Adrenal gland (tissue), 12 donors: ENCODE results near the gene TP53I3. TPM values are rescaled to one million over a fixed set of nuclear protein-coding genes. Genes with fewer than 3 reads are reported as not detected.
A peak's percentile ranks its signal among the peaks of the same experiment; 100 is the strongest.

Experiments used
- DNase-seq, 7 donors: peaks; one replicate each; pipeline ENCODE4 v3.0.0-alpha.2; 2019 to 2020
- H3K27ac ChIP-seq, 5 donors: fragments of 200-600 bp; sonication (generic) in 4 of 5; 1 replicate in 3 of 5; 2 replicates in 2 of 5; pipeline versions ENCODE4 v1.5.1 to v1.8.0; 2016 to 2020; ENCODE audit warnings: mild to moderate bottlenecking in 1 of 5
- H3K27me3 ChIP-seq: fragments of 200-600 bp; 2 replicates; pipeline ENCODE4 v1.8.0; 2021
- H3K36me3 ChIP-seq, 2 donors: fragments of 200-600 bp; replicated peaks in 1 of 2; 1 replicate in 1 of 2; 2 replicates in 1 of 2; pipeline versions ENCODE4 v1.5.1 to v1.8.0; 2018 to 2022
- H3K4me1 ChIP-seq, 2 donors: fragments of 200-600 bp; replicated peaks in 1 of 2; 1 replicate in 1 of 2; 2 replicates in 1 of 2; pipeline versions ENCODE4 v1.5.1 to v1.8.0; 2018 to 2021
- H3K4me3 ChIP-seq, 4 donors: fragments of 200-600 bp; sonication (generic) in 3 of 4; one replicate each; pipeline ENCODE4 v1.5.1; 2016 to 2018
- H3K9me3 ChIP-seq, 3 donors: fragments of 200-600 bp; sonication (generic) in 1 of 3; replicated peaks in 1 of 3; 1 replicate in 2 of 3; 2 replicates in 1 of 3; pipeline versions ENCODE4 v1.5.1 to v1.8.0; 2016 to 2021
- CTCF ChIP-seq, 6 experiments: fragments of 450-650 bp in 4 of 6; fragments of 200-600 bp in 2 of 6; sonication (generic) in 1 of 6; IDR thresholded peaks; 1 replicate in 5 of 6; 2 replicates in 1 of 6; pipeline versions ENCODE4 v1.5.1 to v1.8.0; 2016 to 2021; ENCODE audit warnings: antibody characterized with exemption in 6 of 6, mild to moderate bottlenecking in 2 of 6, moderate library complexity in 1 of 6
- POLR2A ChIP-seq, 2 donors: fragments of 450-650 bp; IDR thresholded peaks; one replicate each; pipeline ENCODE4 v1.6.1; 2017; ENCODE audit warnings: antibody characterized with exemption in 2 of 2, mild to moderate bottlenecking in 2 of 2, moderate library complexity in 1 of 2
- WGBS, 4 donors: extraction: QIAGEN DNeasy Blood & Tissue Kit in 2 of 4; methylation state at CpG; one replicate each; pipeline versions ENCODE4 v1.1.5 to v1.1.7; 2013 to 2017; 5-methylcytosine and 5-hydroxymethylcytosine counted together
- intact Hi-C, 2 donors: fragments of 100-400 bp; cut with DNase I; formaldehyde crosslinking; loops; one replicate each; pipeline versions ENCODE4 v1.14.1 to v1.15.0; 2022 to 2023
- polyA plus RNA-seq, 3 donors: library from polyadenylated mRNA; stranded (reverse); fragments of 200-250 nt in 2 of 3; fragments of 350-450 nt in 1 of 3; fragmentation: Illumina TruSeq in 1 of 3; extraction: RNeasy Lipid Tissue Mini Kit (QIAGEN cat#74804) in 1 of 3; gene quantifications; one replicate each; pipeline ENCODE4 v1.2.3, GENCODE V29; 2013 to 2014
- total RNA-seq, 9 donors: library from RNA; depleted of rRNA in 4 of 9; stranded (reverse); fragments of >200 nt in 4 of 9; fragments of 120-200 nt in 1 of 9; fragmentation: NEBNext Ultra II Directional in 1 of 9; extraction: Animal tissue kit (Norgen Biotek cat#: 25700) in 1 of 9; gene quantifications; one replicate each; pipeline versions ENCODE4 v1.1.0 to v1.2.4, GENCODE V29; 2013 to 2023
- donor health status: healthy with polysubstance abuse.
- donor health status: Bipolar disorder and iron deficiency.
- donor health status: DM: yes; HTN: yes; CAD: no.
- donor health status: DM: no; HTN: no; CAD: no.
- donor health status: DM: no; HTN: no; CAD: no.
- donor health status: DM: yes; HTN: yes; CAD: no.

The TP53I3 gene
- total and polyA plus RNA-seq, 12 donors: 18.4 to 50.0 (median 27.3) TPM

GRCh38 chr2:24058564-24059271 lies 25.9 kb downstream of the TP53I3 start:
- intact Hi-C loops: no loop called here
- H3K4me3 ChIP-seq: no peak overlapping the region

GRCh38 chr2:24055750-24056149 lies 28.9 kb downstream of the TP53I3 start:
- no peak for DNase-seq
- Histone ChIP-seq H3K9me3 (no peaks in the 10 kb centered on the region), H3K4me1 (no peaks in the 10 kb centered on the region), H3K36me3 (no peaks in the 10 kb centered on the region), H3K27me3 (no peaks in the 10 kb centered on the region), H3K4me3 (no peak overlapping the region), H3K27ac (no peak overlapping the region)
- intact Hi-C loops: no loop called here
- TF ChIP-seq POLR2A (IDR thresholded peaks at IDR 0.05) (no peak), CTCF (IDR thresholded peaks at IDR 0.05) (no peak)
- 82 to 95% (median 90%) methylated on average over 6 of the region's 6 CpGs for WGBS, 4 donors

More at GRCh38 chr2:24058564-24059271, 25.9 kb downstream of the TP53I3 start:
- Histone ChIP-seq H3K4me1 (no peaks in the 10 kb centered on the region), H3K27ac (no peak overlapping the region), H3K27me3 (no peaks in the 10 kb centered on the region), H3K9me3 (no peaks in the 10 kb centered on the region), H3K36me3 (no peaks in the 10 kb centered on the region)
- 77 to 82% (median 80%) methylated on average over 3 to 4 of the region's 4 CpGs for WGBS, 4 donors
- peak in 1 of 7 donors; percentile 14 for DNase-seq
- TF ChIP-seq CTCF (IDR thresholded peaks at IDR 0.05): no peak
- TF ChIP-seq POLR2A (IDR thresholded peaks at IDR 0.05): no peak

GRCh38 chr2:24054366-24055010 lies 30.1 kb downstream of the TP53I3 start:
- DNase-seq: peak in 1 of 7 donors; percentile 48
- 76 to 86% (median 83%) methylated on average over 8 of the region's 8 CpGs for WGBS, 4 donors
- intact Hi-C loops: no loop called here
- H3K27ac ChIP-seq: no peak overlapping the region
- no peaks in the 10 kb centered on the region for H3K27me3 ChIP-seq
- no peaks in the 10 kb centered on the region for H3K4me1 ChIP-seq
- H3K4me3 ChIP-seq: no peak overlapping the region
- no peaks in the 10 kb centered on the region for H3K36me3 ChIP-seq
- TF ChIP-seq CTCF (IDR thresholded peaks at IDR 0.05) (no peak), POLR2A (IDR thresholded peaks at IDR 0.05) (no peak)
- H3K9me3 ChIP-seq: no peaks in the 10 kb centered on the region

- no peak for TF ChIP-seq CTCF (IDR thresholded peaks at IDR 0.05)
- no peak for TF ChIP-seq POLR2A (IDR thresholded peaks at IDR 0.05)
- Histone ChIP-seq H3K4me1 (peaks cover 0 to 3% of the 10 kb centered on the region in 2 donors), H3K4me3 (no peak overlapping the region), H3K27ac (no peak overlapping the region), H3K27me3 (no peaks in the 10 kb centered on the region), H3K9me3 (no peaks in the 10 kb centered on the region), H3K36me3 (no peaks in the 10 kb centered on the region)
- no peak for DNase-seq
- 84 to 100% (median 97%) methylated on average over 1 of the region's 1 CpG for WGBS, 4 donors
- intact Hi-C loops: no loop called here
These were observed 31.7 kb downstream of the TP53I3 start for GRCh38 chr2:24052951-24053350.
